ENCODE measurements around the gene RASGEF1C.

DNA sequence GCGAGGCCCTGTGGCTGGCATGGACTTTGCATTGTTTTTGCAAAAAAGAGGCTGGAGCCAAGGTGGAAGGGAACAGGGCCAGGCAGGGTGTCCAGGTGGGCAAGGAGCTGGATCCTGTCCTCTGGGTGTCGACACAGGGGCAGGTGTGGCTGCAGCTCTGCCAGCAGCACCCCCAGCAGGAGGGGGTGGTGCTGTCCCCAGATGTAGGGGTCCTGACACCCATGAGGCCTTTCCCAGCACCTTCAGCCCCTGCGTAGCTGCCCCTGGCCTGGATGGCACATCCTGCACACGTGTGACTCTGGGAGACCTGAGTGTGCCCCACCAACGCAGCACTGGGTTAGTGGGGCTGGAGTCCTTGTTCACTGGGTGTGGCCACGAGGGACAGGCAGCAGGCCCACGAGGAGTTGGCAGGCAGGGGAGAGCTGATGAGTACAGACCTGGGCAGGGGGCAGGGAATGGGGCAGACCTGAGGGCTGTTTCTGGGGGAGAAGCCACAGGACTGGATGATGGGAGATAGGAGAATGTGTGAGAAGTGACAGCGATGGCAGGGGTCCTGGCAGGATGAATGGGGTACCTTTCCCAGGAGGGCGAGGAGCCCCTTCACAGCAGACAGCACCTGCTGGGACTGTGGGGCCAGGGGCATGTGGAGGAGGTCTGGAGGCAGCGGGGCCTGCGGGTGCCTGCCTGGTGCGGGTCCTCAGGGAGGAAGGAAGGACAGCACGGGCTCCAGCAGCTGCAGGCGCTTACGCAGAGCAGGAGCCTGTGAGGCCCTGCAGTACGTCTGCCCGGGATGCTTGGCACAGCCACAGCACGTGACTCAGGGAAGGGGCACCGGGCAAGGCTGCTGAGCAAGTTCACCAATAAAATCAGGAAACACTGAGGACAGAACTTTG, 3.6 kb upstream of the RASGEF1C start:
- TF ChIP-seq POLR2AphosphoS5 (IDR thresholded peaks at IDR 0.05; ENCODE audit: borderline replicate concordance, low read depth, low read length) (no peak), EZH2 (IDR thresholded peaks at IDR 0.05) (no peak), FOXP2 (optimal IDR thresholded peaks at IDR 0.05; ENCODE audit: control extremely low read depth, extremely low read length, insufficient read depth) (no peak)
